ENCODE data around the gene MGAM2.

The MGAM2 gene

DNA sequence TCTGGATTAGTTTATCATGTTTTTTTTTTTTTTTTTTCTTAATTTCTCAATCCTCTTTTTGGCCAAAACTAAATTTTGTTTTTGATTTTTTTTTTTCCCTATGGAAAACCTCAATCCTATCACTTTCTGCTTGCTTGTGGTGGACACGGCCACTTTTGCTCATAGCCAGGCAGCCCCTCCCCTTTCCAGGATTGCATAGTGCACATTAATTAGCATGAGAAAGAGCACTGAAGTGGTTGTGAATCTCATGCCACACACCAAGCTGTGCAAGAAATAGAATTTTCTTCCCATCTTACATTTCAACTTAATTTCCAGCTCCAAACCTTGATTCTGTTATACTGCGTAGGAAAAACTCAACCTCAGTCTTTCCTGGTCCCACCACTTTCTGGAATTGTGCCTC is 34.6 kb downstream of the MGAM2 start:
- no peak for DNase-seq (ENCODE audit: low read depth)
- H3K4me3 ChIP-seq (ENCODE audit: control insufficient read depth, low read depth, low read length) = no peak overlapping the region
- TF ChIP-seq, protein P1, sequence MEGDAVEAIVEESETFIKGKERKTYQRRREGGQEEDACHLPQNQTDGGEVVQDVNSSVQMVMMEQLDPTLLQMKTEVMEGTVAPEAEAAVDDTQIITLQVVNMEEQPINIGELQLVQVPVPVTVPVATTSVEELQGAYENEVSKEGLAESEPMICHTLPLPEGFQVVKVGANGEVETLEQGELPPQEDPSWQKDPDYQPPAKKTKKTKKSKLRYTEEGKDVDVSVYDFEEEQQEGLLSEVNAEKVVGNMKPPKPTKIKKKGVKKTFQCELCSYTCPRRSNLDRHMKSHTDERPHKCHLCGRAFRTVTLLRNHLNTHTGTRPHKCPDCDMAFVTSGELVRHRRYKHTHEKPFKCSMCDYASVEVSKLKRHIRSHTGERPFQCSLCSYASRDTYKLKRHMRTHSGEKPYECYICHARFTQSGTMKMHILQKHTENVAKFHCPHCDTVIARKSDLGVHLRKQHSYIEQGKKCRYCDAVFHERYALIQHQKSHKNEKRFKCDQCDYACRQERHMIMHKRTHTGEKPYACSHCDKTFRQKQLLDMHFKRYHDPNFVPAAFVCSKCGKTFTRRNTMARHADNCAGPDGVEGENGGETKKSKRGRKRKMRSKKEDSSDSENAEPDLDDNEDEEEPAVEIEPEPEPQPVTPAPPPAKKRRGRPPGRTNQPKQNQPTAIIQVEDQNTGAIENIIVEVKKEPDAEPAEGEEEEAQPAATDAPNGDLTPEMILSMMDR (conservative IDR thresholded peaks at IDR 0.05; ENCODE audit: control insufficient read depth, insufficient read depth, low read depth, low read length) = no peak

GRCh38 chr7:142150356-142150755 is 38.8 kb downstream of the MGAM2 start:
- DNase-seq (ENCODE audit: low read depth) = no peak
- H3K4me3 ChIP-seq (ENCODE audit: control insufficient read depth, low read depth, low read length) = no peak overlapping the region
- TF ChIP-seq, protein P1 (conservative IDR thresholded peaks at IDR 0.05; ENCODE audit: control insufficient read depth, insufficient read depth, low read depth, low read length) = no peak

GRCh38 chr7:142150869-142151268 is 39.4 kb downstream of the MGAM2 start:
- no peak for DNase-seq (ENCODE audit: low read depth)
- H3K4me3 ChIP-seq (ENCODE audit: control insufficient read depth, low read depth, low read length) = no peak overlapping the region
- TF ChIP-seq, protein P1 (conservative IDR thresholded peaks at IDR 0.05; ENCODE audit: control insufficient read depth, insufficient read depth, low read depth, low read length) = no peak

DNA sequence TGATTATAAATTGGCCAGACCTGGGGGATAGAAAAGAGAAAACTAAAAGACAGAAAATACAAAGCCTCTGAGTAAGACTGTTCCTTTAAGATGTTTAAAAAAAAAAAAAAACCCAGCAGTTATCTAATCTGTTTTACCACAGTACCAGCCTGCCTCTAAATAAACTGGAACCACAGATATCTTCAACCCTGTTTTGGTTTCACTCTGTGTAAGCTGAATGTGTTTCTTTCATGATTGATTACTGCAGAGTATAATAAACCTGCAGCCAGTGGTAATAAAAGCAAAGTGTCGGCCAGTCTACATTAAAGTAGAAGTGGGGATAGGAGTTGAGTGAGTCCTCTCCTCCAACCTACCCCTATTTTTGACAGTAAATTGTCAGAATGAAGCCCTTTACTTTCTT is 40.6 kb downstream of the MGAM2 start:
- no peak for DNase-seq (ENCODE audit: low read depth)
- TF ChIP-seq, protein P1 (conservative IDR thresholded peaks at IDR 0.05; ENCODE audit: control insufficient read depth, insufficient read depth, low read depth, low read length) = no peak
- no peak overlapping the region for H3K4me3 ChIP-seq (ENCODE audit: control insufficient read depth, low read depth, low read length)

- TF ChIP-seq, protein P1 (conservative IDR thresholded peaks at IDR 0.05; ENCODE audit: control insufficient read depth, insufficient read depth, low read depth, low read length) = peak; percentile 30
- DNase-seq (ENCODE audit: low read depth) = no peak
- no peak overlapping the region for H3K4me3 ChIP-seq (ENCODE audit: control insufficient read depth, low read depth, low read length)
Measured at GRCh38 chr7:142153400-142153799, 41.9 kb downstream of the MGAM2 start.

- TF ChIP-seq, protein P1 (conservative IDR thresholded peaks at IDR 0.05; ENCODE audit: control insufficient read depth, insufficient read depth, low read depth, low read length) = no peak
- H3K4me3 ChIP-seq (ENCODE audit: control insufficient read depth, low read depth, low read length) = no peak overlapping the region
Measured at GRCh38 chr7:142158736-142159496, 47.4 kb downstream of the MGAM2 start.

More at GRCh38 chr7:142158736-142159496, 47.4 kb downstream of the MGAM2 start:
- DNase-seq (ENCODE audit: low read depth) = no peak
